Osteocyte (in vitro differentiated cells): Measurements from ENCODE around the gene NENF. TPM values are rescaled to one million over a fixed set of nuclear protein-coding genes. Genes with fewer than 3 reads are reported as not detected.

Source experiments
- DNase-seq: peaks from one replicate; pipeline ENCODE4 v3.0.0; 2021; ENCODE audit warnings: mixed read lengths; ENCODE audit not compliant: unreplicated experiment; ENCODE audit errors: extremely low spot score
- H3K27ac Mint-ChIP-seq: one replicate; pipeline ENCODE4 v1.8.0; 2021; ENCODE audit warnings: mild to moderate bottlenecking, mixed read lengths; ENCODE audit not compliant: unreplicated experiment
- H3K27me3 Mint-ChIP-seq: one replicate; pipeline ENCODE4 v1.8.0; 2021; ENCODE audit warnings: mixed read lengths; ENCODE audit not compliant: unreplicated experiment
- H3K36me3 Mint-ChIP-seq: one replicate; pipeline ENCODE4 v1.8.0; 2021; ENCODE audit warnings: mixed read lengths; ENCODE audit not compliant: unreplicated experiment
- H3K4me1 Mint-ChIP-seq: one replicate; pipeline ENCODE4 v1.8.0; 2021; ENCODE audit warnings: mixed read lengths; ENCODE audit not compliant: unreplicated experiment
- H3K4me3 Mint-ChIP-seq: one replicate; pipeline ENCODE4 v1.8.0; 2021; ENCODE audit warnings: mild to moderate bottlenecking, moderate library complexity, mixed read lengths; ENCODE audit not compliant: unreplicated experiment
- H3K9me3 Mint-ChIP-seq: one replicate; pipeline ENCODE4 v1.8.0; 2021; ENCODE audit warnings: mixed read lengths; ENCODE audit not compliant: unreplicated experiment
- total RNA-seq: library from RNA; stranded (reverse); gene quantifications from 2 replicates; pipeline ENCODE4 v1.2.1, GENCODE V29; 2021
- TF ChIP-seq, protein P1 (sequence below): fragments of 200-600 bp; sonication (generic); IDR thresholded peaks from 2 replicates; pipeline ENCODE4 v1.5.0; 2021; ENCODE audit warnings: antibody characterized with exemption, mild to moderate bottlenecking, moderate library complexity

Gene NENF
- total RNA-seq, 1 donor from 2014 or later: 55.9 TPM

DNA sequence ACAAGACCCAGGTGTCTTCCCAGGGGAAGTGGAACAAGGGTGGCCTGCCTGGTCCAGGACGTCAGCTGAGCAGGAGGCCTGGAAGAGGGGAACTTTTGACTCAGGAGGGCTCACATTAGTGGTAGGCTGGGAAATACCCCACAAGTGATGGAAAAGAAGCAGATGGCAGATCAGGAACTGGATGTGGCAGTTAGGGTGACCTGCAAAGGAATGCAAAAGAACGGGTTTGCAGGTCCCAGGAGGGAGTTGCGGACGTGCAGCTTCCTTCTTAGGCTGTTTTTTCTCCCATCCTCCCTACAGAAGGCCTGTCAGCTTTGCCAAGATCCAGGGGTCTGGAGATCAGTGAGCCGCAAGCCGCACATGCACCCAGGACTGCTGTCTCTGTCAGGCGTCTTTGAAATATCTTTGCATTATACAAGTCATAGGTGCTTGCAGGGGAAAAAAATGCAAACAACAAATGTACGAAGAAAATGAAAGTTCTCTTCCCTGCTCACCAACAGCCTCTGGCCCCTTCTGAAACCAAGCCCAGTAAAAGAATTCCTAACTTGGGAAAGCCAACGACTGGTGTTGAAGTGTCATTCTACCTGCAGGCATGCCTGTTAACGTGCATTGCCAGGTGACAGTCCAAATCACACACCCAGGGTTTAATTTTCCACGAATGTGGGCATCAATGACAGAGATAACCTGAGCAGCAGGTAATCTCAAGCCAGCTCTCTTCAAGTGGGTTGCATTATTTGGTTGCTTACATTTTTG, 34.4 kb downstream of the NENF start:
- H3K4me1 Mint-ChIP-seq: peaks cover 9% of the 10 kb centered on the region
- TF ChIP-seq, protein P1, sequence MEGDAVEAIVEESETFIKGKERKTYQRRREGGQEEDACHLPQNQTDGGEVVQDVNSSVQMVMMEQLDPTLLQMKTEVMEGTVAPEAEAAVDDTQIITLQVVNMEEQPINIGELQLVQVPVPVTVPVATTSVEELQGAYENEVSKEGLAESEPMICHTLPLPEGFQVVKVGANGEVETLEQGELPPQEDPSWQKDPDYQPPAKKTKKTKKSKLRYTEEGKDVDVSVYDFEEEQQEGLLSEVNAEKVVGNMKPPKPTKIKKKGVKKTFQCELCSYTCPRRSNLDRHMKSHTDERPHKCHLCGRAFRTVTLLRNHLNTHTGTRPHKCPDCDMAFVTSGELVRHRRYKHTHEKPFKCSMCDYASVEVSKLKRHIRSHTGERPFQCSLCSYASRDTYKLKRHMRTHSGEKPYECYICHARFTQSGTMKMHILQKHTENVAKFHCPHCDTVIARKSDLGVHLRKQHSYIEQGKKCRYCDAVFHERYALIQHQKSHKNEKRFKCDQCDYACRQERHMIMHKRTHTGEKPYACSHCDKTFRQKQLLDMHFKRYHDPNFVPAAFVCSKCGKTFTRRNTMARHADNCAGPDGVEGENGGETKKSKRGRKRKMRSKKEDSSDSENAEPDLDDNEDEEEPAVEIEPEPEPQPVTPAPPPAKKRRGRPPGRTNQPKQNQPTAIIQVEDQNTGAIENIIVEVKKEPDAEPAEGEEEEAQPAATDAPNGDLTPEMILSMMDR: no peak
- H3K36me3 Mint-ChIP-seq: no peaks in the 10 kb centered on the region
- H3K27ac Mint-ChIP-seq: no peak overlapping the region
- peaks cover 7% of the 10 kb centered on the region for H3K27me3 Mint-ChIP-seq
- no peak overlapping the region for H3K4me3 Mint-ChIP-seq
- no peak for DNase-seq
- no peaks in the 10 kb centered on the region for H3K9me3 Mint-ChIP-seq

DNA sequence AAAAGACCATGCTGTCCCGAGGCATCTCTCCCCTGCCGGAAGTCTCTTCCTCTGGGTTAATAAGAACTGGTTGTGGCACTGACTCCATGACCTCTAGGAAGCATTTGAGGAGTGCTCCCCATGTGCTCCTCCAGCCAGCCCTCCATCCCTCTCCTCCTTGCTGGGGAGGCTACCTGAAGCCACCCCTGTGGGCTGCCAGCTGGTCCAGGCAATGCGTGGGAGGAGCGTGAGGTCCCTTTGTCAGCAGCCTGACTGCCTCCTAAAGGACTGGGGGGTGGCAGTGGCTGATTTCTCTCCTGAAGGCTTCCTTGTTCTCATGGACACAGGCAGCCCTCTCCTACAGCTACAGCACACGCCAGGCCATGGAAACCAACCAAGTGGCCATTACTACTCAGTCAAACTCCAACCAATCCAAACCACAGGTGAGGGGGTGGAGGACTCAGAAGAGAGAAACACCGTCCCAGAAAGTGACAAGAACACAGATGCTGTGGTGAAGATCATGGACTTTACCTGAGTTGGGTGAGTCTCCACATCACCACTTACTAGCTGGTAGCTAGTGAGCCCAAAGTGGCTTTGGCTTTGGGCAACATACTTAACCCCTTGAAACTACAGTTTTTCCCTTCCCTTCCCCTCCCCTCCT, 35.2 kb downstream of the NENF start:
- TF ChIP-seq, protein P1: no peak
- H3K27ac Mint-ChIP-seq: no peak overlapping the region
- H3K36me3 Mint-ChIP-seq: no peaks in the 10 kb centered on the region
- H3K4me1 Mint-ChIP-seq: peaks cover 9% of the 10 kb centered on the region
- no peak for DNase-seq
- H3K9me3 Mint-ChIP-seq: no peaks in the 10 kb centered on the region
- peaks cover 7% of the 10 kb centered on the region for H3K27me3 Mint-ChIP-seq
- H3K4me3 Mint-ChIP-seq: no peak overlapping the region

DNA sequence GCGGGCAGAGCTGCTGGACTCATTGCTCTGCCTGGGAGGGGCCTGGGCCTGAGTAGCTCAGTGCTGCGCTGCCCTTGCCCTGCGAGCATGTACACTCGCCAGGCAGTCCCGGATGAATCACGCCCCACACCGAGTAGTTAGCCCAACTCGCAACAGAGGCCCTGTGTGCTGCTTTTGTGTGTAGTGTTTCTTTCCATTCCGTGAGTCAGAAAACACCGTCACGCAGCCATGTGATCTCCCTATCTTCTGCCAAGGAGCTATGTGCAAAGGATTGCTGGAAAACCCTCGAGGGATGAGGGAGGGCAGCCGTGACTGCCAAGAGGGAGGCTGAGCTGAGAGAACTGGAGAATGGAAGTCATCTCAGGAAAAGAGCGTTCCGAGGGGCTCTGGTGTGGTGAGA, 37.3 kb downstream of the NENF start:
- peak; percentile 88 for DNase-seq
- H3K4me3 Mint-ChIP-seq: peak overlapping the region; percentile 39
- peaks cover 6% of the 10 kb centered on the region for H3K27me3 Mint-ChIP-seq
- TF ChIP-seq, protein P1: no peak
- H3K4me1 Mint-ChIP-seq: peaks cover 9% of the 10 kb centered on the region
- H3K27ac Mint-ChIP-seq: peak overlapping the region; percentile 91
- no peaks in the 10 kb centered on the region for H3K36me3 Mint-ChIP-seq
- no peaks in the 10 kb centered on the region for H3K9me3 Mint-ChIP-seq

- no peak for DNase-seq
- TF ChIP-seq, protein P1: no peak
- no peak overlapping the region for H3K4me3 Mint-ChIP-seq
- H3K9me3 Mint-ChIP-seq: no peaks in the 10 kb centered on the region
- peaks cover 9% of the 10 kb centered on the region for H3K4me1 Mint-ChIP-seq
- peaks cover 7% of the 10 kb centered on the region for H3K27me3 Mint-ChIP-seq
- H3K27ac Mint-ChIP-seq: no peak overlapping the region
- H3K36me3 Mint-ChIP-seq: no peaks in the 10 kb centered on the region
Measured at GRCh38 chr1:212471286-212471685, 38.6 kb downstream of the NENF start.

DNA sequence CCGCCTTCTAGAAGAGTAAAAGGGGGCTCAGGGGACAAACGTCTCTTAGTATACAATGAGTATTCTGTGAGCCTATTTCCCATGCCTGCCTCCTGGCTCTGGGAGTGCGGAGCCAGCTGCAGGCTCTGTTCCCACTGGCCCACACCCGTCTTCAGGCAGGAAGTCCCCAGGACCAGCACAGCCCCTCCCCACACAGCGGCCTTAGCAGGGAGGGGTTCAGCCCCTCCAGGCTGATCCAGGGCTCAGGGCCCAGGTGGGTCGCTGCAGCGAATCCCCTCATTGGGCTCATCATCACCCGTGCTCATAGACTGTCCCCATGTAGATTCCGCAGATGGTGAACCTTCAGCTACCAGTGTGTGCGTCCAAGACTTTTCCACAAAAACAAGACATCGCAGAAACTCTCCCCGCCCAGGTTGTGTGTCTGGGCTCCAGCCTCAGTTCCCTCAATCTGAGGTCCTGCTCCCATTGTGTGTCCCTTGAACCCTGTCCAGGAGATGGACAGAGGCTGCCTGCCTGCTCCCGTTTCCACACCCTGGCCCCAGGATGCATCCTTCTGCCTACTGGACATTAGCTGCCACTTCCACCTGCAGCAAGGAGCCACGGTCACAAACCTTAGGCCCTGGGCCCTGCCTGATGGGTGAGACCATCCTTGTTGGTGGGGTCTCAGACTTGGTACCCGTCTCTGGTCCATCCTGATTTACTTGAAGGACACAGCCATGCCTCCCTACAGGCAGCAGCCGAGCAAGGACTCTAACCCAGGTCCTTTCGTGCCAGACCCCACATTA, 39.4 kb downstream of the NENF start:
- Mint-ChIP-seq H3K4me3 (no peak overlapping the region), H3K9me3 (no peaks in the 10 kb centered on the region), H3K27ac (no peak overlapping the region), H3K27me3 (peaks cover 10% of the 10 kb centered on the region), H3K4me1 (peaks cover 11% of the 10 kb centered on the region), H3K36me3 (no peaks in the 10 kb centered on the region)
- TF ChIP-seq, protein P1: no peak
- DNase-seq: no peak
